H9 (cell line): Measurements from ENCODE around the gene WDR27. TPM values are rescaled to one million over a fixed set of nuclear protein-coding genes. Genes with fewer than 3 reads are reported as not detected.

Experiments used
- DNase-seq: peaks from one replicate; pipeline ENCODE4 v3.0.0-alpha.2; 2017
- H2AFZ ChIP-seq: one replicate; pipeline ENCODE4 v1.6.1; 2013; ENCODE audit warnings: mild to moderate bottlenecking, low read length, control low read depth, moderate library complexity
- H2AK5ac ChIP-seq: 2 replicates; pipeline ENCODE4 v1.6.1; 2013; ENCODE audit warnings: low read length, control low read depth, mixed read lengths; ENCODE audit not compliant: insufficient read length
- H2BK120ac ChIP-seq: one replicate; pipeline ENCODE4 v1.6.1; 2013; ENCODE audit warnings: low read depth, mild to moderate bottlenecking, low read length, control low read depth, inconsistent platforms; ENCODE audit not compliant: poor library complexity, severe bottlenecking
- H2BK12ac ChIP-seq: 2 replicates; pipeline ENCODE4 v1.6.1; 2013; ENCODE audit warnings: low read length, control low read depth, mixed read lengths, low read depth; ENCODE audit not compliant: insufficient read length
- H2BK15ac ChIP-seq: 2 replicates; pipeline ENCODE4 v1.6.1; 2013; ENCODE audit warnings: low read depth, low read length, control low read depth
- H2BK20ac ChIP-seq: one replicate; pipeline ENCODE4 v1.6.1; 2013; ENCODE audit warnings: low read depth, mild to moderate bottlenecking, low read length, control low read depth, inconsistent platforms; ENCODE audit not compliant: poor library complexity, severe bottlenecking
- H2BK5ac ChIP-seq: 2 replicates; pipeline ENCODE4 v1.6.1; 2013; ENCODE audit warnings: low read length, control low read depth, mixed read lengths; ENCODE audit not compliant: insufficient read length
- H3K14ac ChIP-seq: 2 replicates; pipeline ENCODE4 v1.6.1; 2013; ENCODE audit warnings: low read length, control low read depth; ENCODE audit not compliant: insufficient read depth
- H3K18ac ChIP-seq: 2 replicates; pipeline ENCODE4 v1.6.1; 2013; ENCODE audit warnings: low read depth, mild to moderate bottlenecking, mixed read lengths, low read length, control low read depth; ENCODE audit not compliant: insufficient read length
- H3K23ac ChIP-seq: 2 replicates; pipeline ENCODE4 v1.6.1; 2013; ENCODE audit warnings: low read length, control low read depth, mixed read lengths, low read depth; ENCODE audit not compliant: insufficient read length
- H3K23me2 ChIP-seq: 2 replicates; pipeline ENCODE4 v1.6.1; 2013; ENCODE audit warnings: low read depth, mild to moderate bottlenecking, mixed read lengths, low read length, control low read depth; ENCODE audit not compliant: insufficient read length, poor library complexity, severe bottlenecking
- H3K27ac ChIP-seq: 2 replicates; pipeline ENCODE4 v1.5.1; 2013; ENCODE audit warnings: low read length, control low read depth, mixed read lengths, low read depth; ENCODE audit not compliant: insufficient read length
- H3K27me3 ChIP-seq: 2 replicates; pipeline ENCODE4 v1.6.1; 2013; ENCODE audit warnings: low read length, control low read depth, inconsistent platforms; ENCODE audit not compliant: insufficient read depth
- H3K4ac ChIP-seq: 2 replicates; pipeline ENCODE4 v1.6.1; 2013; ENCODE audit warnings: low read depth, mild to moderate bottlenecking, control low read depth, inconsistent platforms, low read length, moderate library complexity
- H3K4me1 ChIP-seq: 2 replicates; pipeline ENCODE4 v1.6.1; 2013; ENCODE audit warnings: low read length, control low read depth, inconsistent platforms; ENCODE audit not compliant: insufficient read depth
- H3K4me2 ChIP-seq: 2 replicates; pipeline ENCODE4 v1.6.1; 2013; ENCODE audit warnings: low read length, control low read depth, mixed read lengths; ENCODE audit not compliant: insufficient read length, insufficient read depth
- H3K56ac ChIP-seq: 2 replicates; pipeline ENCODE4 v1.6.1; 2013; ENCODE audit warnings: low read depth, mild to moderate bottlenecking, mixed read lengths, low read length, control low read depth; ENCODE audit not compliant: insufficient read length
- H3K79me1 ChIP-seq: 2 replicates; pipeline ENCODE4 v1.6.1; 2013; ENCODE audit warnings: low read depth, mild to moderate bottlenecking, moderate library complexity, low read length, control low read depth, inconsistent platforms; ENCODE audit not compliant: insufficient read depth, poor library complexity, severe bottlenecking
- H3K79me2 ChIP-seq: 2 replicates; pipeline ENCODE4 v1.6.1; 2013; ENCODE audit warnings: low read length, control low read depth, inconsistent platforms; ENCODE audit not compliant: insufficient read depth
- H3K9ac ChIP-seq: 2 replicates; pipeline ENCODE4 v1.6.1; 2013; ENCODE audit warnings: low read length, control low read depth, mixed read lengths; ENCODE audit not compliant: insufficient read length; ENCODE audit errors: extremely low read depth
- H3K9me3 ChIP-seq: one replicate; pipeline ENCODE4 v1.6.1; 2013; ENCODE audit warnings: low read depth, low read length, inconsistent platforms; ENCODE audit not compliant: control insufficient read depth
- H3T11ph ChIP-seq: one replicate; pipeline ENCODE4 v1.6.1; 2013; ENCODE audit warnings: mild to moderate bottlenecking, low read length, control low read depth, inconsistent platforms
- H4K20me1 ChIP-seq: one replicate; pipeline ENCODE4 v1.6.1; 2013; ENCODE audit not compliant: control insufficient read depth, insufficient read length, insufficient read depth
- H4K5ac ChIP-seq: 2 replicates; pipeline ENCODE4 v1.6.1; 2013; ENCODE audit warnings: low read depth, mild to moderate bottlenecking, mixed read lengths, low read length, control low read depth; ENCODE audit not compliant: insufficient read length
- H4K8ac ChIP-seq: replicated peaks from 2 replicates; pipeline ENCODE4 v1.6.1; 2013; ENCODE audit warnings: low read length, control low read depth, mixed read lengths, low read depth; ENCODE audit not compliant: insufficient read length
- H4K91ac ChIP-seq: 2 replicates; pipeline ENCODE4 v1.6.1; 2013; ENCODE audit warnings: low read depth, mild to moderate bottlenecking, moderate library complexity, mixed read lengths, low read length, control low read depth; ENCODE audit not compliant: insufficient read length
- H3K27ac Mint-ChIP-seq, 3 experiments: 2 replicates in 2 of 3; 3 replicates in 1 of 3; pipeline ENCODE4 v1.8.0; 2020 to 2021; ENCODE audit warnings: mixed read lengths in 3 of 3, mild to moderate bottlenecking in 1 of 3, moderate library complexity in 1 of 3
- H3K27me3 Mint-ChIP-seq: 2 replicates; pipeline ENCODE4 v1.8.0; 2021; ENCODE audit warnings: low read depth, mild to moderate bottlenecking, moderate library complexity, mixed read lengths
- H3K36me3 Mint-ChIP-seq, 3 experiments: 2 replicates in 2 of 3; 3 replicates in 1 of 3; pipeline ENCODE4 v1.8.0; 2020 to 2021; ENCODE audit warnings: low read depth in 3 of 3, mixed read lengths in 3 of 3; ENCODE audit not compliant: insufficient read depth in 1 of 3
- H3K4me1 Mint-ChIP-seq, 2 experiments: 2 replicates each; pipeline ENCODE4 v1.8.0; 2020; ENCODE audit warnings: mixed read lengths in 2 of 2
- H3K4me3 Mint-ChIP-seq, 2 experiments: 2 replicates in 1 of 2; 3 replicates in 1 of 2; pipeline ENCODE4 v1.8.0; 2020 to 2021; ENCODE audit warnings: mild to moderate bottlenecking in 2 of 2, mixed read lengths in 2 of 2, moderate library complexity in 1 of 2
- H3K9me3 Mint-ChIP-seq, 2 experiments: 2 replicates in 1 of 2; 3 replicates in 1 of 2; pipeline ENCODE4 v1.8.0; 2020; ENCODE audit warnings: mild to moderate bottlenecking in 2 of 2, mixed read lengths in 2 of 2, moderate library complexity in 1 of 2
- CTCF ChIP-seq: fragments of 200-600 bp; sonication (generic); conservative IDR thresholded peaks from 3 replicates; pipeline ENCODE4 v1.8.0; 2021; ENCODE audit warnings: antibody characterized with exemption, mild to moderate bottlenecking
- WGBS: extraction: QIAGEN DNeasy Blood & Tissue Kit; methylation state at CpG from one replicate; pipeline ENCODE4 v1.1.7; 2013; ENCODE audit warnings: missing lambda C conversion rate, low lambda C conversion rate, mixed read lengths; ENCODE audit not compliant: insufficient read length; ENCODE audit errors: extremely low coverage; 5-methylcytosine and 5-hydroxymethylcytosine counted together
- total RNA-seq: library from RNA; stranded (reverse); gene quantifications from 2 replicates; pipeline ENCODE4 v1.2.1, GENCODE V29; 2021

The WDR27 gene
- total RNA-seq, 1 experiment from 2014 or later: 48.7 TPM

- H4K20me1 ChIP-seq: no peaks in the 10 kb centered on the region
- no CpG with 5 or more reads among the region's 10 CpGs for WGBS
- no peaks in the 10 kb centered on the region for H3K4me1 ChIP-seq
- no peak overlapping the region for H2BK12ac ChIP-seq
- peaks cover 7% of the 10 kb centered on the region for H3K9me3 ChIP-seq
- no peak overlapping the region for H2BK5ac ChIP-seq
- Mint-ChIP-seq H3K9me3 (peaks cover 37 to 42% of the 10 kb centered on the region in 2 experiments), H3K4me1 (peaks cover 27 to 28% of the 10 kb centered on the region in 2 experiments), H3K27me3 (peaks cover 26% of the 10 kb centered on the region), H3K27ac (no peak overlapping the region; a peak in 1 of 7 replicates), H3K4me3 (no peak overlapping the region), H3K36me3 (peaks cover 21 to 49% (median 30%) of the 10 kb centered on the region in 3 experiments)
- no peak overlapping the region for H3T11ph ChIP-seq
- no peak for DNase-seq
- no peak overlapping the region for H4K91ac ChIP-seq
- H3K4me2 ChIP-seq: no peak overlapping the region
- H2AK5ac ChIP-seq: no peak overlapping the region
- H4K5ac ChIP-seq: no peak overlapping the region
- H4K8ac ChIP-seq: no peak overlapping the region
- H3K27ac ChIP-seq: no peak overlapping the region
- H2BK20ac ChIP-seq: no peak overlapping the region
- no peak overlapping the region for H2BK15ac ChIP-seq
- H3K4ac ChIP-seq: no peak overlapping the region
- H3K9ac ChIP-seq: no peak overlapping the region
- no peak for TF ChIP-seq CTCF
- H3K27me3 ChIP-seq: no peaks in the 10 kb centered on the region
- H3K23me2 ChIP-seq: no peaks in the 10 kb centered on the region
- H3K18ac ChIP-seq: no peak overlapping the region
- H2BK120ac ChIP-seq: no peak overlapping the region
- no peaks in the 10 kb centered on the region for H3K79me2 ChIP-seq
- no peak overlapping the region for H2AFZ ChIP-seq
- H3K14ac ChIP-seq: no peak overlapping the region
- no peaks in the 10 kb centered on the region for H3K79me1 ChIP-seq
- H3K56ac ChIP-seq: no peak overlapping the region
- no peak overlapping the region for H3K23ac ChIP-seq
Observed at GRCh38 chr6:169426611-169427010, 275.2 kb downstream of the WDR27 start.
